Suprapubic skin (tissue), 3 donors: ENCODE measurements around the gene CCDC110.

Source experiments
- CTCF ChIP-seq, 2 donors: fragments of 200-600 bp in 1 of 2; fragments of 450-650 bp in 1 of 2; sonication (generic) in 1 of 2; IDR thresholded peaks; one replicate each; pipeline ENCODE4 v1.5.1; 2016 to 2019; ENCODE audit warnings: antibody characterized with exemption in 2 of 2, mild to moderate bottlenecking in 1 of 2, moderate library complexity in 1 of 2
- EP300 ChIP-seq: sonication (generic); formaldehyde crosslinking; IDR thresholded peaks from one replicate; pipeline ENCODE4 v1.6.1; 2017; ENCODE audit warnings: antibody characterized with exemption

GRCh38 chr4:185405296-185405999, 66.1 kb downstream of the CCDC110 start:
- TF ChIP-seq EP300 (no peak), CTCF (IDR thresholded peaks at IDR 0.05) (no peak)
